ENCODE results near the gene DPP6.

The DPP6 gene

DNA sequence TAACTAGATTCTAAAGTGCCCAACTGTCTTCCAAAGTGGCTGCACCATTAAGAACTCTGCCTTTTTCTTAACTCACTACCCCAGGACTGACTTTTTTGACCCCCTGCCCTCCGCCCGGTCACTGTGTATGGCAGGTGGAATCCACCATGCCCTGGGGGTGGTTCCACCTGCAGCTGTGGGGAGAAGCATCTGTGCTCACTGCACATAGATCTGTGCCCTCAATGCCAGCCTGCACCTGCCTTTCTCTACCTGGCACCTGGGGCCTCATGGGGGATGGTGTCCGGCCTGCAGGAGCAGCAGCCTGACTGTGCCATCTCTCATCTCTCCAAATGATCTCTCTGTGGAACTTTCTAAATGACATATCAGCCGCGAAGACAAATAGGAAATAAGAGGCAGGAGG is 597.2 kb downstream of the DPP6 start:
- TF ChIP-seq, protein P1, sequence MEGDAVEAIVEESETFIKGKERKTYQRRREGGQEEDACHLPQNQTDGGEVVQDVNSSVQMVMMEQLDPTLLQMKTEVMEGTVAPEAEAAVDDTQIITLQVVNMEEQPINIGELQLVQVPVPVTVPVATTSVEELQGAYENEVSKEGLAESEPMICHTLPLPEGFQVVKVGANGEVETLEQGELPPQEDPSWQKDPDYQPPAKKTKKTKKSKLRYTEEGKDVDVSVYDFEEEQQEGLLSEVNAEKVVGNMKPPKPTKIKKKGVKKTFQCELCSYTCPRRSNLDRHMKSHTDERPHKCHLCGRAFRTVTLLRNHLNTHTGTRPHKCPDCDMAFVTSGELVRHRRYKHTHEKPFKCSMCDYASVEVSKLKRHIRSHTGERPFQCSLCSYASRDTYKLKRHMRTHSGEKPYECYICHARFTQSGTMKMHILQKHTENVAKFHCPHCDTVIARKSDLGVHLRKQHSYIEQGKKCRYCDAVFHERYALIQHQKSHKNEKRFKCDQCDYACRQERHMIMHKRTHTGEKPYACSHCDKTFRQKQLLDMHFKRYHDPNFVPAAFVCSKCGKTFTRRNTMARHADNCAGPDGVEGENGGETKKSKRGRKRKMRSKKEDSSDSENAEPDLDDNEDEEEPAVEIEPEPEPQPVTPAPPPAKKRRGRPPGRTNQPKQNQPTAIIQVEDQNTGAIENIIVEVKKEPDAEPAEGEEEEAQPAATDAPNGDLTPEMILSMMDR (IDR thresholded peaks at IDR 0.05): no peak
- H3K4me3 ChIP-seq: no peak overlapping the region
- H3K27ac ChIP-seq: no peak overlapping the region
- DNase-seq (ENCODE audit: low spot score): no peak

- no peak for DNase-seq (ENCODE audit: low spot score)
- TF ChIP-seq, protein P1 (IDR thresholded peaks at IDR 0.05): no peak
- H3K27ac ChIP-seq: no peak overlapping the region
- H3K4me3 ChIP-seq: no peak overlapping the region
These were observed 598.1 kb downstream of the DPP6 start for GRCh38 chr7:154650275-154650674.

DNA sequence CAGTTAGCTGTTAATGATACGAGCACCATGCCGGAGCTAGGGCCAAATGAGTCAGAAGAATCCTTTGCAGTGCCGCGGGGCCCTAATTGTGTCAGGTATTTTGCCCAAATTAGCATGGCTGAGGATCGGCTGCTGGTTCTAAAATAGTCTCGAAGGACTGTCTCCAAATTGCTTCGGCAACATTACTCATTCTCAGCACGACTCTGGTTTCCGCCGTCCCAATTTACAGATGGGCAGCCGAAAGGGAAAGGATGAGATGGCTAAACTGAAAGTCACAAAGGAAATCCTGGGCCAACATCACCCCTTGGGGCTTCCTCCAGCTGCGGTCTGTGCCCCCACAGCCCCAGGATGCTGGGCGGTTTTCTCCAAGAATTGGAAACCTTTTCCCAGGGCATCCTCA is 599.3 kb downstream of the DPP6 start:
- TF ChIP-seq, protein P1 (IDR thresholded peaks at IDR 0.05): no peak
- no peak overlapping the region for H3K27ac ChIP-seq
- no peak overlapping the region for H3K4me3 ChIP-seq
- no peak for DNase-seq (ENCODE audit: low spot score)

GRCh38 chr7:154652564-154652963 is 600.4 kb downstream of the DPP6 start:
- H3K27ac ChIP-seq: no peak overlapping the region
- TF ChIP-seq, protein P1 (IDR thresholded peaks at IDR 0.05): no peak
- no peak overlapping the region for H3K4me3 ChIP-seq
- DNase-seq (ENCODE audit: low spot score): no peak

GRCh38 chr7:154653281-154653680 is 601.1 kb downstream of the DPP6 start:
- H3K27ac ChIP-seq: no peak overlapping the region
- no peak overlapping the region for H3K4me3 ChIP-seq
- TF ChIP-seq, protein P1 (IDR thresholded peaks at IDR 0.05): no peak
- DNase-seq (ENCODE audit: low spot score): no peak

DNA sequence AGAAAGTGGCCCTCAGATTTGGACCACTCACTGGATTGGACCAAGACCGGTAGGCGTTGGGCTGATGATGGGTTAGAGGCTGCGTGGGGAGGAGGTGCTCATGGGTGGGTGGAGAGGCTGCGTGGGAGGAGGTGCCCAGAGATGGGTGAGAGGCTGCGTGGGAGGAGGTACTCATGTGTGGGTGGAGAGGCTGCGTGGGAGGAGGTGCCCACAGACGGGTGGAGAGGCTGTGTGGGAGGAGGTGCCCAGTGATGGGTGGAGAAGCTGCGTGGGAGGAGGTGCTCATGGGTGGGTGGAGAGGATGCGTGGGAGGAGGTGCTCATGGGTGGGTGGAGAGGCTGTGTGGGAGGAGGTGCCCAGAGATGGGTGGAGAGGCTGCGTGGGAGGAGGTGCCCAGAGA is 604.4 kb downstream of the DPP6 start:
- H3K4me3 ChIP-seq: no peak overlapping the region
- H3K27ac ChIP-seq: no peak overlapping the region
- TF ChIP-seq, protein P1 (IDR thresholded peaks at IDR 0.05): no peak
- no peak for DNase-seq (ENCODE audit: low spot score)

- H3K27ac ChIP-seq: no peak overlapping the region
- TF ChIP-seq, protein P1 (IDR thresholded peaks at IDR 0.05): no peak
- H3K4me3 ChIP-seq: no peak overlapping the region
- no peak for DNase-seq (ENCODE audit: low spot score)
These were observed 614.6 kb downstream of the DPP6 start for GRCh38 chr7:154666768-154667167.

Measured in coronary artery (tissue), 2 donors.